ENCODE measurements around the gene KAT5.
"Not testable (repeated sequence)": the region's sequence is repeated elsewhere in the genome, so short reads cannot be mapped to it uniquely, and the experiment has no call there.

- TF ChIP-seq POLR2A, CTCF (IDR thresholded peaks at IDR 0.05): not testable (repeated sequence)
Measured at GRCh38 chr11:65762169-65762568, 50.1 kb downstream of the KAT5 start.
